Measurements from ENCODE around the gene TDP2. TPM values are rescaled to one million over a fixed set of nuclear protein-coding genes. Genes with fewer than 3 reads are reported as not detected.
"Not testable (repeated sequence)": the region's sequence is repeated elsewhere in the genome, so short reads cannot be mapped to it uniquely, and the experiment has no call there.

Gene TDP2
- total RNA-seq, 1 donor from 2014 or later = 56.9 TPM

DNA sequence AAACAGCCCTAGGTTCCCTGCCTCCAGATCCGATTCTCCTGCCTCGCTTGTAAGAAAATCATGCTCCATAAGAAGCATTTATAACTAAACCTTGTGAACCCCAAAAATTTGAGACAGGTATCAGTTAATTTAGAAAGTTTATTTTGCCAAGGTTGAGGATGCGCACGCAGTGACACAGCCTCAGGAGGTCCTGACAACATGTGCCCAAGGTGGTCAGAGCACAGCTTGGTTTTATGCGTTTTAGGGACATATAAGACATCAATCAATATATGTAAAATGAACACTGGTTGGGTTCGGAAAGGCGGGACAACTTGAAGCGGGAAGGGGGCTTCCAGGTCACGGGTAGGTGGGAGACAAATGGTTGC lies 2.3 kb upstream of the TDP2 start:
- H3K4me1 Mint-ChIP-seq (ENCODE audit: low read depth, unreplicated experiment) = peaks cover 17% of the 10 kb centered on the region
- no peak overlapping the region for H3K4me3 Mint-ChIP-seq (ENCODE audit: unreplicated experiment)
- no peak for DNase-seq
- no peak overlapping the region for H3K27ac Mint-ChIP-seq (ENCODE audit: unreplicated experiment)
- H3K36me3 Mint-ChIP-seq (ENCODE audit: unreplicated experiment) = peaks cover 22% of the 10 kb centered on the region
- peaks cover 16% of the 10 kb centered on the region for H3K9me3 Mint-ChIP-seq (ENCODE audit: unreplicated experiment)
- TF ChIP-seq, protein P1, sequence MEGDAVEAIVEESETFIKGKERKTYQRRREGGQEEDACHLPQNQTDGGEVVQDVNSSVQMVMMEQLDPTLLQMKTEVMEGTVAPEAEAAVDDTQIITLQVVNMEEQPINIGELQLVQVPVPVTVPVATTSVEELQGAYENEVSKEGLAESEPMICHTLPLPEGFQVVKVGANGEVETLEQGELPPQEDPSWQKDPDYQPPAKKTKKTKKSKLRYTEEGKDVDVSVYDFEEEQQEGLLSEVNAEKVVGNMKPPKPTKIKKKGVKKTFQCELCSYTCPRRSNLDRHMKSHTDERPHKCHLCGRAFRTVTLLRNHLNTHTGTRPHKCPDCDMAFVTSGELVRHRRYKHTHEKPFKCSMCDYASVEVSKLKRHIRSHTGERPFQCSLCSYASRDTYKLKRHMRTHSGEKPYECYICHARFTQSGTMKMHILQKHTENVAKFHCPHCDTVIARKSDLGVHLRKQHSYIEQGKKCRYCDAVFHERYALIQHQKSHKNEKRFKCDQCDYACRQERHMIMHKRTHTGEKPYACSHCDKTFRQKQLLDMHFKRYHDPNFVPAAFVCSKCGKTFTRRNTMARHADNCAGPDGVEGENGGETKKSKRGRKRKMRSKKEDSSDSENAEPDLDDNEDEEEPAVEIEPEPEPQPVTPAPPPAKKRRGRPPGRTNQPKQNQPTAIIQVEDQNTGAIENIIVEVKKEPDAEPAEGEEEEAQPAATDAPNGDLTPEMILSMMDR (IDR thresholded peaks at IDR 0.05; ENCODE audit: partially characterized antibody, unreplicated experiment) = no peak
- peaks cover 7% of the 10 kb centered on the region for H3K27me3 Mint-ChIP-seq (ENCODE audit: unreplicated experiment)

DNA sequence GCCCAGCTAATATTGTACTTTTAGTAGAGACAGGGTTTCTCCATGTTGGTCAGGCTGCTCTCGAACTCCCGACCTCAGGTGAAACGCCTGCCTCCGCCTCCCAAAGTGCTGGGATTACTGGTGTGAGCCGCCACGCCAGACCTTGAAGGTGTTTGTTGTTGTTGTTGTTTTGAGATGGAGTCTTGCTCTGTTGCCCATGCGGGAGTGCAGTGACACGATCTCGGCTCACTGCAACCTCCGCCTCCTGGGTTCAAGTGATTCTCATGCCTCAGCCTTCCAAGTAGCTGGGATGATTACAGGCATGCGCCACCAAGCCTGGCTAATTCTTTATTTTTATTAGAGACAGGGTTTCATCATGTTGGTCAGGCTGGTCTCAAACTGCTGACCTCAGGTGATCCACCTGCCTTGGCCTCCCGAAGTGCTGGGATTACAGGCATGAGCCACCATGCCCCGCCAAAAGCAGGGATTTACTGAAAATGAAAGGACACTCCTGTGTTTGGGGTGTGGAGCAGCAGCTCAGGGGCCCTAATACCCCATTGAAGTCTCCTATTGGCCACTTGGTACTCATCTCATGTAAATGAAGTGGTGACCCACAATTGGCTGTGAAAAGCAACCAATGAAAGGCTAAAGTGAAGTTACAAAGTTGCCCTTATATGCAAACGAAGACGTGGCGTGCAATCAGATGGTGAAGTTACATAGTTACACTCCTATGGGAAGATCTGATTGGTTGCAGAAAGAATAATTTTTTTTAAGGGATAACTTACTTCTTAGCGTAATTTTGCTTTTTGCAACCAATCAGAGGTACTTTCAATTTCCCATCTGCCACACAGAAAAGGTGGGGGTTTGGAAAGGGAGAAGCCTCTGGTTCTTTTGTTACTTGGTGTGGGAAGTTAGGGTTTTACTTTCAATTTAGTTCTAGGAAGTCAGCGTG lies 1.6 kb upstream of the TDP2 start:
- not testable (repeated sequence) for DNase-seq; H3K27me3 Mint-ChIP-seq (ENCODE audit: unreplicated experiment); H3K27ac Mint-ChIP-seq (ENCODE audit: unreplicated experiment)
- Mint-ChIP-seq H3K4me1 (ENCODE audit: low read depth, unreplicated experiment) (peaks cover 23% of the 10 kb centered on the region), H3K4me3 (ENCODE audit: unreplicated experiment) (peak overlapping the region; percentile 11), H3K36me3 (ENCODE audit: unreplicated experiment) (peaks cover 22% of the 10 kb centered on the region), H3K9me3 (ENCODE audit: unreplicated experiment) (peaks cover 16% of the 10 kb centered on the region)

DNA sequence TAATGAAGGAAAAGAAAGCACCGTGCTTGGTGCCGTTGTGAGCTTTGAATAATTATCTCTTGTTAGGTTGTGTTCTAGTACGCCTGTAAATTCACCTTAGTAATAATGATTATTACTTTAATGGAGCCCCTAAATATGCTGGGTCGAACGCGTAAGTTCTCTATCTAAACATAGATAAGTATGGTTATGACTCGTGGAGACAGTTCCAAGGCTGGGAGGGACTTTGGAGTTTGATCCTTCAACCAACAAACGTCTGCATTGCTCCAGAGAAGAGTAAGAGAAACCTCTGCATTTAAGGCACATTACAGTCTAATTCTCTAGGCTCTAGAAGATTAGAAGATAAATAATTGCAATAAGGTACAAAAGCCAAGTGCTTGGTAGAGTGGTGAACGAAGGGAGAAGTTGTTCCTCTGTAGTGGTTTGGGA lies 692 bp upstream of the TDP2 start:
- TF ChIP-seq, protein P1 (IDR thresholded peaks at IDR 0.05; ENCODE audit: partially characterized antibody, unreplicated experiment) = no peak
- Mint-ChIP-seq H3K36me3 (ENCODE audit: unreplicated experiment) (peaks cover 16% of the 10 kb centered on the region), H3K4me3 (ENCODE audit: unreplicated experiment) (peak overlapping the region; percentile 98), H3K27ac (ENCODE audit: unreplicated experiment) (peak overlapping the region; percentile 89), H3K9me3 (ENCODE audit: unreplicated experiment) (peaks cover 18% of the 10 kb centered on the region), H3K4me1 (ENCODE audit: low read depth, unreplicated experiment) (peaks cover 32% of the 10 kb centered on the region), H3K27me3 (ENCODE audit: unreplicated experiment) (peaks cover 7% of the 10 kb centered on the region)
- no peak for DNase-seq

DNA sequence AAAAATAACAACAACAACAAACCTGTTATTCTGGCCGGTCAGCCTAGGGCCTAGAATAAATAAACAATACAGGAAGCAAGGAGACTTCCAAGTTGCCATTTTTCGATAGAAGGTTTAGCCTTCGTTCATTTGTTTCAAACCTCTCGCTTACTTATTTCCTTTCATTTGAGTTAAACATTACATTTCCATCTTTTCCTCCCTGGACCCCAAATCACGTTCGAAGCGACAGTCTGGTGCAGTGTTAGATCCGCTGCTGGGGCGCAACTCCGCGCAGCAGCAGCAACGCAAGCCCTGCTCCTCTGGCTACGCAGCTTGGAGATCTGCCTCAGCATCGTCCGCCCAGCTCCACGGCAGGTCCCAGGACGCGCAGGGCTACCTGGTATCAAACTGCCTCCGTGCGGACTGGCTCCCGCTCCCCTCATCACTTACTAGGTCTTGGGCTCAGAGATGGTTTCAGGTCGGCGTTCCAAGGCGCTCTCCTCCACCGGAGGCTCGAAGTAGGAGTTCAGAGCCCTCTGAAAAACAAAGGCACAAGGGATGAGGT lies 530 bp downstream of the TDP2 start:
- peak overlapping the region; percentile 89 for H3K27ac Mint-ChIP-seq (ENCODE audit: unreplicated experiment)
- H3K4me1 Mint-ChIP-seq (ENCODE audit: low read depth, unreplicated experiment) = peaks cover 36% of the 10 kb centered on the region
- peak overlapping the region; percentile 98 for H3K4me3 Mint-ChIP-seq (ENCODE audit: unreplicated experiment)
- TF ChIP-seq, protein P1 (IDR thresholded peaks at IDR 0.05; ENCODE audit: partially characterized antibody, unreplicated experiment) = no peak
- DNase-seq = peak; percentile 66
- peaks cover 7% of the 10 kb centered on the region for H3K27me3 Mint-ChIP-seq (ENCODE audit: unreplicated experiment)
- peaks cover 16% of the 10 kb centered on the region for H3K36me3 Mint-ChIP-seq (ENCODE audit: unreplicated experiment)
- H3K9me3 Mint-ChIP-seq (ENCODE audit: unreplicated experiment) = peaks cover 16% of the 10 kb centered on the region

DNA sequence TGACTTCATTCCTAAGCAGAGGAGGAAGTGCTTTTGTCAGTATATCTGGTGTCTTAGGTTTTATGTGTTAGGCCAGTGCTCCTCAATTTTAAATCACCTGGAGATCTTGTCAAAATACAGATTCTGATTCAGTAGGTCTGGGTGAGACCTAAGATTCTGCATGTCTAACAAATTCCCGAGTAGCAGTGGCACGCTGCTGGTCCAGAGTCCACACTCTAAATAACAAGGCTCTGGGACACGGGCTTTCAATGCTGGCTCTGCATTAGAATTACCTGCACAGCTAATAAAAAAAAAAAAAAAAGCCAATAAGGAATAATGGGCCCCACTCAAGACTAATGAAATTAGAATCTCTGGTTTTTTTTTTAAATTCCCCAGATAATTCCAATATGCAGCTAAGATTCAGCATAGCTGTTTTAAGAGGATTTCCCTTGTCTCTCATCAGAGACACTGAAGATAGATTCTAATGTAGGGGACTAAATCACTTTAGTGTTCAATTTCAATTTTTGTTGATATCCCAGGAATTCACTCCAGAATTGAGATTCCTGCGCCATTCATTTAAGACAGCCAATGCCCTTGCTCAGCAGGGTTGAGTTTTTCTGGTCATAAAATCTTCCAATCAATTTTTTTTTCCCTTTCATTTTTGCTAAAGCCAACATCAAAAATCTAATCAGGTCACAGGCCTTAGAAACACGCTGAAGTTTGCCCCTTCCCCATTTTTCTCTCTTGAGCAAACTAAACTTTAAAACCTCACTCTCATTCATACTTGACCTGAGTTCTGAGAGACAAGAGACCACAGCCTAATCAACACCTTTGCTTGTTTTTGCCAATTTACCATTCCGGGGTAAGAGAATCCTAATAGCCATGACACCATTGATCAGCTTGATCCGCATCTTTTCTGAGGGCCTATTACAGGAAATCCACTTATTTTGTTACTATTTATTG lies 2.4 kb downstream of the TDP2 start:
- H3K4me3 Mint-ChIP-seq (ENCODE audit: unreplicated experiment) = peak overlapping the region; percentile 98
- H3K4me1 Mint-ChIP-seq (ENCODE audit: low read depth, unreplicated experiment) = peaks cover 40% of the 10 kb centered on the region
- TF ChIP-seq, protein P1 (IDR thresholded peaks at IDR 0.05; ENCODE audit: partially characterized antibody, unreplicated experiment) = no peak
- H3K27ac Mint-ChIP-seq (ENCODE audit: unreplicated experiment) = peak overlapping the region; percentile 40
- H3K36me3 Mint-ChIP-seq (ENCODE audit: unreplicated experiment) = peaks cover 6% of the 10 kb centered on the region
- DNase-seq = no peak
- peaks cover 7% of the 10 kb centered on the region for H3K27me3 Mint-ChIP-seq (ENCODE audit: unreplicated experiment)
- H3K9me3 Mint-ChIP-seq (ENCODE audit: unreplicated experiment) = peaks cover 13% of the 10 kb centered on the region

Data from glutamatergic neuron (in vitro differentiated cells).